Dermis blood vessel endothelial cell (primary cell): ENCODE measurements around the gene DRD2. TPM values are rescaled to one million over a fixed set of nuclear protein-coding genes. Genes with fewer than 3 reads are reported as not detected.

Source experiments
- DNase-seq: peaks from one replicate; pipeline ENCODE4 v3.0.0; 2010
- total RNA-seq: library from RNA; depleted of rRNA; stranded (reverse); fragments of >200 nt; gene quantifications from 2 replicates; pipeline ENCODE4 v1.2.3, GENCODE V29; 2014

The DRD2 gene
- total RNA-seq, 1 donor from 2014 or later: not detected

GRCh38 chr11:113369411-113369810, 105.8 kb downstream of the DRD2 start:
- no peak for DNase-seq

GRCh38 chr11:113365895-113366294, 109.3 kb downstream of the DRD2 start:
- no peak for DNase-seq

GRCh38 chr11:113363996-113364641, 111.1 kb downstream of the DRD2 start:
- DNase-seq: no peak

GRCh38 chr11:113363406-113363805, 111.8 kb downstream of the DRD2 start:
- DNase-seq: no peak

Other genes with a start within 250 kb of the DRD2 start
- 4.4 and 5.4 TPM in 2 replicates for gene TTC12, start 160.8 kb downstream of the DRD2 start, total RNA-seq
- gene ANKK1, start 87.6 kb downstream of the DRD2 start, total RNA-seq: not detected in 2 replicates
- gene TMPRSS5, start 230.9 kb upstream of the DRD2 start, total RNA-seq: 0.14 and 0.17 TPM in 2 replicates